Esophagus mucosa (tissue), 1 donor: ENCODE results near the gene FAF2. TPM values are rescaled to one million over a fixed set of nuclear protein-coding genes. Genes with fewer than 3 reads are reported as not detected.

ENCODE experiments used
- ATAC-seq: fragments of 200-7000 bp; cut with Tn5 transposase; one replicate; pipeline ENCODE4 v1.9.1; 2020
- total RNA-seq: library from RNA; stranded (reverse); gene quantifications from one replicate; pipeline ENCODE4 v1.2.4, GENCODE V29; 2023
- donor health status: DM: yes; HTN: yes; CAD: no.

The FAF2 gene
- total RNA-seq, 1 donor from 2014 or later = 24.2 TPM

GRCh38 chr5:176531902-176532493 is 83.8 kb downstream of the FAF2 start:
- ATAC-seq = no peak

- ATAC-seq = no peak
Observed at GRCh38 chr5:176532795-176533194, 84.6 kb downstream of the FAF2 start.

DNA sequence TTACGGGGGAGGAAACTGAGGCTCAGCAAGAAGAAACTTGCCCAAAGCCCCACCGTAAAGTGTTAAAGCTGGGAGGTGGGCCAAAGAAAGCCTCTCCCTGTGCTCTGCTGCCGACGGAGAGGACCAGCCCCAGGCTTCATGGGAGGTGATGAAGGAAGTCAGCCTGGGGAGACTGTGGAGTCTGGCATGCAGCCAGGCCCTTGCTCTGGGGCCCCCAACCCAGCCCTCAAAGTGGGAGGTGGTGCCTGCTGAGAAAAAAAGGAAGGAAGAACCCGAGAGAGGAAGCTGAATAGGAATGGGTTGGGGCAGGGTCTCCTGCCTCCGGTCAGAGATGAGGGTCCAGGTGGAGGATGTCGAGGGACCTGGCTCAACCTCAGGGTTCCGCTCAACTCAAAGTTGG is 85.2 kb downstream of the FAF2 start:
- no peak for ATAC-seq

GRCh38 chr5:176533894-176534611 is 85.9 kb downstream of the FAF2 start:
- no peak for ATAC-seq

GRCh38 chr5:176534640-176535039 is 86.5 kb downstream of the FAF2 start:
- no peak for ATAC-seq

GRCh38 chr5:176535101-176535663 is 87.0 kb downstream of the FAF2 start:
- peak; percentile 24 for ATAC-seq

- no peak for ATAC-seq
Observed at GRCh38 chr5:176535664-176536131, 87.5 kb downstream of the FAF2 start.

GRCh38 chr5:176536132-176536901 is 88.1 kb downstream of the FAF2 start:
- peak; percentile 36 for ATAC-seq

GRCh38 chr5:176536902-176537553 is 88.8 kb downstream of the FAF2 start, which contains the start of gene RNF44:
RNF44 (minus strand) TSS chr5:176537402; CDS start chr5:176532472, 4,930 bp downstream.
- peak; percentile 78 for ATAC-seq

- peak; percentile 86 for ATAC-seq
Observed at GRCh38 chr5:176537554-176538229, 89.5 kb downstream of the FAF2 start.

- ATAC-seq = no peak
Observed at GRCh38 chr5:176538230-176538988, 90.2 kb downstream of the FAF2 start.

DNA sequence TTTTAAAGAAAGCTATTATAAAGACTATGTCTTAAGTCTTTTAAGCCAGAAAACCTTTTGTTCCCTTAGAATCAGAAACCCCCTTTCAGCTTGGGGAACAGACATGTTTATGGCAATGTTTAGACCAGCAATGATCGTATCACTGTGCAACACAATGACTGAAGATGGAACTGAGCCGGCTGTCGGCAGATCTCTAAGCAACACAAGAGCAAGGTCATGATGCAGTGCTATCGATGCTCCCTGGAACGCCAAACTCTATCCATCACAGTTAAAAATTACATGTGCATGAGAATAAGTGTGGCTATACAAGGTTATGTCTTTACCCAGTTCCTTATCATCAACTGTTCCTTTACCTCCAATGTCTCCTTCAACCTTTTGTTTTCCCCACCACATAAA is 90.8 kb downstream of the FAF2 start:
- no peak for ATAC-seq

DNA sequence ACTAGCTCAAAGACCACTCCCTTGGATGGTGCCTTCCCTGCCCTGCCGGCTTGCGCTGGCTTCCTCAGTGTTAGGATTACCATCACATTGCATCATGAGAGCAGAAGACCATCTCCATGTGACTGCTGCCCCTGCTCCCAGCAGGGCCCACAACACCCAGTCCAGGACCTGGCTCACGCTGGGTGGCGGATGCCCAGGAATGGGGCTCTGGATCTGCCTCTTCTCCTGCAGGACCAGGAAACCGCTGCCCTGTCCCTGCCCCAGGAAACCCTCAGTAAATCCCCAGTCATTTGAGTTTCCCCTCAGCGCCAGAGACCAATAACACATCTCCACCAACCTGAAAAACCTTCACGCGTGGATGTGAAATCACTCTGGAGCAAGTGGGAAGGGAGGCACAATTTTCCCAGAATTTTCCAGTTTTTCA is 92.3 kb downstream of the FAF2 start:
- no peak for ATAC-seq

- no peak for ATAC-seq
Observed at GRCh38 chr5:176540956-176541337, 92.8 kb downstream of the FAF2 start.

DNA sequence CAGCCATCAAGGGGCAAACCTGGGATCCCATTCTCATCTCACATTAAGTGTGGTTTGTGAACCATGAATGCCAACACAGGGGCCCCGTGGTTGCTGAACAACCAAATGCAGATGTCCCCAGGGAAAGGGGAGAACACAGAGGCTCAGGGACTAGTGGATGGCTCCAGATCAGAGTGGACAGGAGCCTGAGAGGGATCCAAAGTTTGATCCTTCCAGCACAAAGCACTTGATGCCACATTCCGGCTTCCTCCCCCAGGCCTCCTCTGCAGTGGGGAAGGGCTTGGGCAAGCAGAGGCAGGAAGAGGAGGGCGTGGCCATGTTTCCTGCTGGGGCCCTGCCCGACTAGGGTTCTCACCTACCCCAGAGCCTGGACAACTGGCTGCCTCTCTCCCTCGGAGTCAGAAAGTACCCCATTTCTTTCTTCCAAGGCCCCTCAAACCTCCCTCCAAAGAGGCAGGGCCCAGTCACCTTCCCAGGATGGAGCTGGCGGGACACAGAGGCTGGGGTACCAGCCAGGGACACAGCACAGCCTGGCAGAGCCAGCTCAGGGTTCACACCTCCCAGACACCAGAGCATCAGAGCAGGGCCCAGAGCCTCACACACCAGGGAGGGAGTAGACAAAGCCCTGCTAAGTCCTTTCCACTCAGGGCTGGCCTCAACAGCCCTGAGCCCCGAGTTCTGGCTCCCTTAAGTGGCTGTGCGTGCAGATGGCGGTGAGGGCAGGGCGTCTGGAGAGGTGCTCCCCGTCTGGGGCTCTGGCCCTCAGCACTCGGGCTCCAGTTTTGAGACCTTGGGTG is 93.4 kb downstream of the FAF2 start:
- ATAC-seq = peak; percentile 26

GRCh38 chr5:176542135-176542595 is 94.0 kb downstream of the FAF2 start:
- ATAC-seq = no peak

DNA sequence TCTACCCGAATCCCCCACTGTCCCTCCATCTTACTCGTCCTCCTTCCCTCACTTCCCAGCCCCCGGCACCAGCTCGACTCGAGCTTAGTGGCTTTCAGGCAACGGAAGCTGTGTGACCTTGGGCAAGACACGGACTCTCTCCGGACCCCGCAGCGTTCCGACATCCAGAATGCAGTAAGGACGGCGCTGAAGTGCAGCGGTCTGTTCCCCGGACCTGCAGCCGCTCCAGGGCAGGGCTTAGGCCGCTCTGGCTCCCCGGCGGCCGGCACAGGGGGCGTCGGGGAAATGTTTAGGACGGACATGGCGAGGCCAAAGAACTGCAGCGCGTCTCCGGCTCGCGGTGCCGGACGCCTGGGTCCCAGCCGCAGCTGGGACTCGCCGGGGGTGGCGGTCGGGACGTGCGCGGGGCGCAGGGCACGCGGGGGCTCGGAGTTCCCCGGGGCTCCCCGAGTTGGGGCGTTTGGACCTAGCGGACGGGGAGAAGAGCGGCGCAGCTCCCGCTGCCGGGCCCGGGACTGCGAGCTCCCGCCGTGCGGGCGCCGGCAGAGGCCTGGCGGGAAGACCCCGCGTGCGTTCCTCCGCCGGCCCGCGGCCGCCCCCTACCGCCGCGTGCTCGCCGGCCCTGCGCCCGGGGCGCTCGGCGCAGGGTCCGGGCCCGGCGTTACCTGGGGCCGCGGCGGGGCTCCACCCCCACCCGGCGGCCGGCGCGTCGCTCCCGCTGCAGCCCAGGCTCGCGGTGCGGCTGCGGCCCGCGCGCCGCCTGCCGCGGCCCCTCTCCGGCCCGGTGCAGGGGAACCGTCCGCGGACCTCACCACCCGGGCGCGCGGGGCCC is 94.6 kb downstream of the FAF2 start:
- peak; percentile 2 for ATAC-seq

DNA sequence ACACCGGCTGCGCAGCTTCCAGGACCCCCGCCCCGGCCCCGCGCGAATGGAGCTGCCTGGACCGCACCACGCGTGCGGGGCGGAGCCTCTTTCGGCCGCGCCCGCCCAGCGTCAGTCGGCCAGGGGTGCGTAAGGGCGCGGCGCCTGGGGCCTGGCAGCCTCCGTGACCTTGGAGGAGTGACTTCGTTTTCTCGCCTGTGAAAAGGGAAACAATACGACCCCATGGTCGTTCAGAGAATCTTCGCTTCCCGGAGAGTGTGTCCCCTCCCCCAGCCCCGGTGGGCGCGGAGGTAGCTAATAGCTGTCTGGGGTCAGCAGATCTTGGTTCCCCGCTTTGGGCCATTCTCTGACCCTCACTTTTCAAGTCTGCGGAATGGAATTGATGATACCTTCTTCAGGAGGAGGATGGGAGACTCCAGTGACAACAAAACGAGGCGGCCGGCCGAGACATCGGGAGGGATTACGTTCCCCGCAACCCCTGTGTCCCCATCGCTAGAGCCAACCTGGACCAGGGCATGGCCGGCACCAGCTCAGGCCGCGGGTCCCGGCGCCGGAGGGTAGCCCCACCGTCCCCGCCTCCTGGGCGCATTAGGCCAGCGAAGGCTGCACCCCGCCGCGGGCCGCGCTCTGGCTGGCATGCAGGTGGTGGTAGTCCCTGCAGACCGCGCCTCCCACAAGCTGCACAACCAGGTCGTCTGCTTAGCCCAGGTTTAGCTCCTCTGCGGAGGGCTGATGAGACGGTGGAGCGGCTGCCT is 95.4 kb downstream of the FAF2 start:
- ATAC-seq = peak; percentile 78

DNA sequence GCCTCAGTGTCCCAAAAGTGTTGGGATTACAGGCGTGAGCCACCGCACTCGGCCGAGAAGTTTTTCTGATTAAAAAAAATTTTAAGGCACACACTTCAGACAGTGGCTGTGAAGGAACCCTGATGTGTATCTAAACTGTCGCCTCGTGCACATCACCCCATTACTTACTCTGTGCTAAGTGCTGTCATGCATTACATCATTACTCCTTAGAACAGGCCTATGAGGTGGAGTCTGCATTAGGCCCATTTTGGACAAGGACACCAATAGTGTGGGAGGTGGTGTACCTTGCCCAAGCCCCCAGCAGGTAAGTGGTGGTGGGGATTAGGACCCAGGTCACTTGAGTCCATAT is 97.2 kb downstream of the FAF2 start:
- ATAC-seq = no peak
